ENCODE data around the gene ALDH8A1.

DNA sequence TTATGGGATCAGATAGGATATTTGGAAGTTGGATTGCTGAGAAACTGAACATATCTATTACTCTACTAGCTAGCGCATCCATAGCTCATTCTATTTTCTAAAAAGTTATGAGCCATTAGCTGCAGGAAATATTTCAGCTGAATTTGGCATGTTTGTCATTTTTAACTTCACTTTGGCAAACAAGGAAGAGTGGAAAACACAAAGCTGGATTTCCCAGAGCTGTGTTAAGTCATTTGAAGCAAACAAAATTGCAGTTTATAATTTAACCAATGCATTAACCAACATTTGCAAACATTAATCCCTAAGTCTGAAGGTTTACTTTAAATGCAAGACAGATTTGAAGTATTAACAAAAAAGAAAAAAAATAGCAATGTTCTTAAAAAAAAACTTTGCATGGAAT lies 1.2 kb downstream of the ALDH8A1 start:
- TF ChIP-seq POLR2A (IDR thresholded peaks at IDR 0.05) (no peak), CTCF (IDR thresholded peaks at IDR 0.05) (no peak), POLR2AphosphoS5 (IDR thresholded peaks at IDR 0.05) (no peak), EP300 (IDR thresholded peaks at IDR 0.05) (no peak)
